RWPE2 (cell line): Measurements from ENCODE around the gene TRIM7.
"Not testable (repeated sequence)": the region's sequence is repeated elsewhere in the genome, so short reads cannot be mapped to it uniquely, and the experiment has no call there.

Experiments
- ATAC-seq: fragments of 200-7000 bp; cut with Tn5 transposase; 3 replicates; pipeline ENCODE4 v1.9.1; 2021; ENCODE audit warnings: low read depth
- DNase-seq: peaks from one replicate; pipeline ENCODE4 v3.0.0-alpha.2; 2020; ENCODE audit warnings: low spot score
- H3K27ac ChIP-seq: fragments of 450-650 bp; 2 replicates; pipeline ENCODE4 v1.5.1; 2017; ENCODE audit warnings: mild to moderate bottlenecking; ENCODE audit not compliant: poor library complexity, severe bottlenecking
- H3K27me3 ChIP-seq: fragments of 250-450 bp; sonication (Bioruptor Pico); 2 replicates; pipeline ENCODE4 v1.5.1; 2021; ENCODE audit warnings: mild to moderate bottlenecking, moderate library complexity; ENCODE audit not compliant: insufficient read depth, poor library complexity, severe bottlenecking
- H3K36me3 ChIP-seq: fragments of 250-450 bp; sonication (Bioruptor Pico); 2 replicates; pipeline ENCODE4 v1.5.1; 2020; ENCODE audit warnings: low read depth, mild to moderate bottlenecking, moderate library complexity
- H3K4me1 ChIP-seq: fragments of 250-450 bp; sonication (Bioruptor Pico); 2 replicates; pipeline ENCODE4 v1.5.1; 2021; ENCODE audit warnings: mild to moderate bottlenecking, moderate library complexity; ENCODE audit not compliant: insufficient read depth, poor library complexity, severe bottlenecking
- H3K4me3 ChIP-seq: fragments of 250-450 bp; sonication (Bioruptor Pico); 2 replicates; pipeline ENCODE4 v1.5.1; 2021; ENCODE audit warnings: mild to moderate bottlenecking, moderate library complexity; ENCODE audit not compliant: severe bottlenecking
- H3K9me3 ChIP-seq: fragments of 250-450 bp; sonication (Bioruptor Pico); 2 replicates; pipeline ENCODE4 v1.5.1; 2021; ENCODE audit warnings: mild to moderate bottlenecking, moderate library complexity; ENCODE audit not compliant: severe bottlenecking
- TF ChIP-seq, protein P1 (sequence below): fragments of 450-650 bp; IDR thresholded peaks from one replicate; pipeline ENCODE4 v1.5.1; 2017; ENCODE audit warnings: mild to moderate bottlenecking, moderate library complexity; ENCODE audit not compliant: poor library complexity, severe bottlenecking

The TRIM7 gene

GRCh38 chr5:181218795-181219124 lies 13.8 kb upstream of the TRIM7 start:
- H3K4me1 ChIP-seq = no peaks in the 10 kb centered on the region
- H3K4me3 ChIP-seq = peak overlapping the region; percentile 40
- no peak overlapping the region for H3K27ac ChIP-seq
- TF ChIP-seq, protein P1, sequence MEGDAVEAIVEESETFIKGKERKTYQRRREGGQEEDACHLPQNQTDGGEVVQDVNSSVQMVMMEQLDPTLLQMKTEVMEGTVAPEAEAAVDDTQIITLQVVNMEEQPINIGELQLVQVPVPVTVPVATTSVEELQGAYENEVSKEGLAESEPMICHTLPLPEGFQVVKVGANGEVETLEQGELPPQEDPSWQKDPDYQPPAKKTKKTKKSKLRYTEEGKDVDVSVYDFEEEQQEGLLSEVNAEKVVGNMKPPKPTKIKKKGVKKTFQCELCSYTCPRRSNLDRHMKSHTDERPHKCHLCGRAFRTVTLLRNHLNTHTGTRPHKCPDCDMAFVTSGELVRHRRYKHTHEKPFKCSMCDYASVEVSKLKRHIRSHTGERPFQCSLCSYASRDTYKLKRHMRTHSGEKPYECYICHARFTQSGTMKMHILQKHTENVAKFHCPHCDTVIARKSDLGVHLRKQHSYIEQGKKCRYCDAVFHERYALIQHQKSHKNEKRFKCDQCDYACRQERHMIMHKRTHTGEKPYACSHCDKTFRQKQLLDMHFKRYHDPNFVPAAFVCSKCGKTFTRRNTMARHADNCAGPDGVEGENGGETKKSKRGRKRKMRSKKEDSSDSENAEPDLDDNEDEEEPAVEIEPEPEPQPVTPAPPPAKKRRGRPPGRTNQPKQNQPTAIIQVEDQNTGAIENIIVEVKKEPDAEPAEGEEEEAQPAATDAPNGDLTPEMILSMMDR = no peak
- no peaks in the 10 kb centered on the region for H3K36me3 ChIP-seq
- ATAC-seq (no peak), DNase-seq (no peak)
- no peaks in the 10 kb centered on the region for H3K27me3 ChIP-seq
- H3K9me3 ChIP-seq = no peaks in the 10 kb centered on the region

- ATAC-seq (peak; percentile 15), DNase-seq (no peak)
- Histone ChIP-seq H3K9me3 (no peaks in the 10 kb centered on the region), H3K4me3 (peak overlapping the region; percentile 40), H3K27ac (peak overlapping the region; percentile 41), H3K4me1 (no peaks in the 10 kb centered on the region), H3K27me3 (no peaks in the 10 kb centered on the region), H3K36me3 (no peaks in the 10 kb centered on the region)
- TF ChIP-seq, protein P1 = no peak
Measured at GRCh38 chr5:181217803-181218062, 12.7 kb upstream of the TRIM7 start.

GRCh38 chr5:181217111-181217802 lies 12.3 kb upstream of the TRIM7 start:
- no peaks in the 10 kb centered on the region for H3K27me3 ChIP-seq
- H3K4me1 ChIP-seq = no peaks in the 10 kb centered on the region
- H3K4me3 ChIP-seq = peak overlapping the region; percentile 40
- TF ChIP-seq, protein P1 = peak; percentile 20
- no peaks in the 10 kb centered on the region for H3K36me3 ChIP-seq
- H3K27ac ChIP-seq = peak overlapping the region; percentile 41
- DNase-seq = peak; percentile 86
- H3K9me3 ChIP-seq = no peaks in the 10 kb centered on the region
- peak; percentile 39 for ATAC-seq

- Histone ChIP-seq H3K27ac (peak overlapping the region; percentile 41), H3K9me3 (no peaks in the 10 kb centered on the region), H3K36me3 (no peaks in the 10 kb centered on the region), H3K4me1 (no peaks in the 10 kb centered on the region), H3K4me3 (peak overlapping the region; percentile 40), H3K27me3 (no peaks in the 10 kb centered on the region)
- ATAC-seq = peak; percentile 19
- TF ChIP-seq, protein P1 = no peak
- no peak for DNase-seq
Measured at GRCh38 chr5:181215997-181216989, 11.3 kb upstream of the TRIM7 start.

DNA sequence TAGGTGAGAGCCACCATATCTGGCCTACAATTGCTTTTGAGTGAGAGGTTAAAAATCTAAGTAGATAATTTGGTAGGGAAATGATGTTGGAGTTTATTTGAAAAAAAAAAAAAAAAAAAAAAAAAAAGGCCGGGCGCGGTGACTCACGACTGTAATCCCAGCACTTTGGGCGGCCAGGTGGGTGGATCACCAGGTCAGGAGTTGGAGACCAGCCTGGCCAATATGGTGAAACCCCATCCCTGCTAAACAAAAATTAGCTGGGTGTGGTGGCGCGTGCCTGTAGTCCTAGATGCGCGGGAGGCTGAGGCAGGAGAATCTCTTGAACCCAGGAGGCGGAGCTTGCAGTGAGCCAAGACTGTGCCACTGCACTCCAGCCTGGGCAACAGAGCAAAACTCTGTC lies 9.3 kb upstream of the TRIM7 start:
- not testable (repeated sequence) for H3K9me3 ChIP-seq, DNase-seq, ATAC-seq, H3K4me1 ChIP-seq, H3K4me3 ChIP-seq, H3K36me3 ChIP-seq, H3K27ac ChIP-seq, H3K27me3 ChIP-seq
